ENCODE data around the gene CCDC47. TPM values are rescaled to one million over a fixed set of nuclear protein-coding genes. Genes with fewer than 3 reads are reported as not detected.
A peak's percentile ranks its signal among the peaks of the same experiment; 100 is the strongest.

Gene CCDC47
- total and polyA plus RNA-seq, 2 of the 13 experiments (the other 11 are each of a cell fraction or from before 2014, with no cell fraction given): 59.3 to 99.5 TPM

DNA sequence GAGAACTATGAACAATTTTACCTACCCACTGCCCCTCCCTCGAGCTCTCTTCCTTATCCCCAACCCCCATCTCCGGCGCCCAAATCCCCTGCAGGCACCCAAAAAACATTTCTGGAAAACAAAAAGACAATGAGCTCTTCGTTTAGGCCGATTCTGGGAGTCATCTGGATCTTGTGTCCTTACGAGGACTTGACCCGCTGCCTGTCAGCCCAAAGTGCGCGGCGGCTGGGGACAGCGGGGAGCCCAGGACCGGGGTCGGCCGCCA is 32.3 kb downstream of the CCDC47 start (continued):
- TF ChIP-seq TOPORS (CRISPR knock-in tag; IDR thresholded peaks at IDR 0.05) (no peak), ZNF782 (CRISPR knock-in tag; IDR thresholded peaks at IDR 0.05; ENCODE audit: borderline replicate concordance) (no peak), ZNF607 (CRISPR knock-in tag; IDR thresholded peaks at IDR 0.05; ENCODE audit: borderline replicate concordance) (no peak), ZNF3 (CRISPR knock-in tag; IDR thresholded peaks at IDR 0.05) (no peak), ZNF616 (CRISPR knock-in tag; IDR thresholded peaks at IDR 0.05; ENCODE audit: low read depth) (no peak), SMARCC2 (IDR thresholded peaks at IDR 0.05) (no peak), PLRG1 (conservative IDR thresholded peaks at IDR 0.05) (no peak), RFX3 (CRISPR knock-in tag; IDR thresholded peaks at IDR 0.05) (no peak), ZNF678 (CRISPR knock-in tag; IDR thresholded peaks at IDR 0.05) (no peak), ZNF629 (CRISPR knock-in tag; conservative IDR thresholded peaks at IDR 0.05) (no peak), ZNF570 (CRISPR knock-in tag; IDR thresholded peaks at IDR 0.05; ENCODE audit: borderline replicate concordance) (no peak), JDP2 (CRISPR knock-in tag; IDR thresholded peaks at IDR 0.05; ENCODE audit: borderline replicate concordance) (no peak), MIXL1 (CRISPR knock-in tag; IDR thresholded peaks at IDR 0.05) (no peak), NPAS2 (CRISPR knock-in tag; IDR thresholded peaks at IDR 0.05; ENCODE audit: borderline replicate concordance) (no peak), ZNF713 (CRISPR knock-in tag; IDR thresholded peaks at IDR 0.05) (no peak), RARG (CRISPR knock-in tag; IDR thresholded peaks at IDR 0.05; ENCODE audit: low read depth) (0 out of 2 replicates have a peak, but pooled peaks have one; percentile 2), FOXO1 (CRISPR knock-in tag; IDR thresholded peaks at IDR 0.05) (no peak), SIX1 (CRISPR knock-in tag; IDR thresholded peaks at IDR 0.05; ENCODE audit: borderline replicate concordance) (no peak), ZNF737 (CRISPR knock-in tag; IDR thresholded peaks at IDR 0.05; ENCODE audit: borderline replicate concordance) (no peak), TBX3 (IDR thresholded peaks at IDR 0.05; ENCODE audit: borderline replicate concordance) (no peak), ZNF446 (CRISPR knock-in tag; IDR thresholded peaks at IDR 0.05) (peak; percentile 34; the same call in 1 of the 2 replicates)
- TF ChIP-seq, protein P1, sequence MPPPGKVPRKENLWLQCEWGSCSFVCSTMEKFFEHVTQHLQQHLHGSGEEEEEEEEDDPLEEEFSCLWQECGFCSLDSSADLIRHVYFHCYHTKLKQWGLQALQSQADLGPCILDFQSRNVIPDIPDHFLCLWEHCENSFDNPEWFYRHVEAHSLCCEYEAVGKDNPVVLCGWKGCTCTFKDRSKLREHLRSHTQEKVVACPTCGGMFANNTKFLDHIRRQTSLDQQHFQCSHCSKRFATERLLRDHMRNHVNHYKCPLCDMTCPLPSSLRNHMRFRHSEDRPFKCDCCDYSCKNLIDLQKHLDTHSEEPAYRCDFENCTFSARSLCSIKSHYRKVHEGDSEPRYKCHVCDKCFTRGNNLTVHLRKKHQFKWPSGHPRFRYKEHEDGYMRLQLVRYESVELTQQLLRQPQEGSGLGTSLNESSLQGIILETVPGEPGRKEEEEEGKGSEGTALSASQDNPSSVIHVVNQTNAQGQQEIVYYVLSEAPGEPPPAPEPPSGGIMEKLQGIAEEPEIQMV (CRISPR knock-in tag; IDR thresholded peaks at IDR 0.05; ENCODE audit: low read depth): no peak
- TF ChIP-seq, protein P2, sequence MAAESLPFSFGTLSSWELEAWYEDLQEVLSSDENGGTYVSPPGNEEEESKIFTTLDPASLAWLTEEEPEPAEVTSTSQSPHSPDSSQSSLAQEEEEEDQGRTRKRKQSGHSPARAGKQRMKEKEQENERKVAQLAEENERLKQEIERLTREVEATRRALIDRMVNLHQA (CRISPR knock-in tag; IDR thresholded peaks at IDR 0.05): no peak
- TF ChIP-seq, protein P3, sequence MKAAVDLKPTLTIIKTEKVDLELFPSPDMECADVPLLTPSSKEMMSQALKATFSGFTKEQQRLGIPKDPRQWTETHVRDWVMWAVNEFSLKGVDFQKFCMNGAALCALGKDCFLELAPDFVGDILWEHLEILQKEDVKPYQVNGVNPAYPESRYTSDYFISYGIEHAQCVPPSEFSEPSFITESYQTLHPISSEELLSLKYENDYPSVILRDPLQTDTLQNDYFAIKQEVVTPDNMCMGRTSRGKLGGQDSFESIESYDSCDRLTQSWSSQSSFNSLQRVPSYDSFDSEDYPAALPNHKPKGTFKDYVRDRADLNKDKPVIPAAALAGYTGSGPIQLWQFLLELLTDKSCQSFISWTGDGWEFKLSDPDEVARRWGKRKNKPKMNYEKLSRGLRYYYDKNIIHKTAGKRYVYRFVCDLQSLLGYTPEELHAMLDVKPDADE (CRISPR knock-in tag; IDR thresholded peaks at IDR 0.05): no peak
- TF ChIP-seq, protein P4, sequence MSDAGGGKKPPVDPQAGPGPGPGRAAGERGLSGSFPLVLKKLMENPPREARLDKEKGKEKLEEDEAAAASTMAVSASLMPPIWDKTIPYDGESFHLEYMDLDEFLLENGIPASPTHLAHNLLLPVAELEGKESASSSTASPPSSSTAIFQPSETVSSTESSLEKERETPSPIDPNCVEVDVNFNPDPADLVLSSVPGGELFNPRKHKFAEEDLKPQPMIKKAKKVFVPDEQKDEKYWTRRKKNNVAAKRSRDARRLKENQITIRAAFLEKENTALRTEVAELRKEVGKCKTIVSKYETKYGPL (CRISPR knock-in tag; IDR thresholded peaks at IDR 0.05): no peak
- TF ChIP-seq, protein P5, sequence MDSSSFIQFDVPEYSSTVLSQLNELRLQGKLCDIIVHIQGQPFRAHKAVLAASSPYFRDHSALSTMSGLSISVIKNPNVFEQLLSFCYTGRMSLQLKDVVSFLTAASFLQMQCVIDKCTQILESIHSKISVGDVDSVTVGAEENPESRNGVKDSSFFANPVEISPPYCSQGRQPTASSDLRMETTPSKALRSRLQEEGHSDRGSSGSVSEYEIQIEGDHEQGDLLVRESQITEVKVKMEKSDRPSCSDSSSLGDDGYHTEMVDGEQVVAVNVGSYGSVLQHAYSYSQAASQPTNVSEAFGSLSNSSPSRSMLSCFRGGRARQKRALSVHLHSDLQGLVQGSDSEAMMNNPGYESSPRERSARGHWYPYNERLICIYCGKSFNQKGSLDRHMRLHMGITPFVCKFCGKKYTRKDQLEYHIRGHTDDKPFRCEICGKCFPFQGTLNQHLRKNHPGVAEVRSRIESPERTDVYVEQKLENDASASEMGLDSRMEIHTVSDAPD (CRISPR knock-in tag; IDR thresholded peaks at IDR 0.05): peak; percentile 3; the same call in 1 of the 2 replicates
- TF ChIP-seq, protein P6, sequence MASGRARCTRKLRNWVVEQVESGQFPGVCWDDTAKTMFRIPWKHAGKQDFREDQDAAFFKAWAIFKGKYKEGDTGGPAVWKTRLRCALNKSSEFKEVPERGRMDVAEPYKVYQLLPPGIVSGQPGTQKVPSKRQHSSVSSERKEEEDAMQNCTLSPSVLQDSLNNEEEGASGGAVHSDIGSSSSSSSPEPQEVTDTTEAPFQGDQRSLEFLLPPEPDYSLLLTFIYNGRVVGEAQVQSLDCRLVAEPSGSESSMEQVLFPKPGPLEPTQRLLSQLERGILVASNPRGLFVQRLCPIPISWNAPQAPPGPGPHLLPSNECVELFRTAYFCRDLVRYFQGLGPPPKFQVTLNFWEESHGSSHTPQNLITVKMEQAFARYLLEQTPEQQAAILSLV (CRISPR knock-in tag; IDR thresholded peaks at IDR 0.05; ENCODE audit: borderline replicate concordance): no peak
